Measurements from ENCODE around the gene SCAF11.
A peak's percentile ranks its signal among the peaks of the same experiment; 100 is the strongest.

DNA sequence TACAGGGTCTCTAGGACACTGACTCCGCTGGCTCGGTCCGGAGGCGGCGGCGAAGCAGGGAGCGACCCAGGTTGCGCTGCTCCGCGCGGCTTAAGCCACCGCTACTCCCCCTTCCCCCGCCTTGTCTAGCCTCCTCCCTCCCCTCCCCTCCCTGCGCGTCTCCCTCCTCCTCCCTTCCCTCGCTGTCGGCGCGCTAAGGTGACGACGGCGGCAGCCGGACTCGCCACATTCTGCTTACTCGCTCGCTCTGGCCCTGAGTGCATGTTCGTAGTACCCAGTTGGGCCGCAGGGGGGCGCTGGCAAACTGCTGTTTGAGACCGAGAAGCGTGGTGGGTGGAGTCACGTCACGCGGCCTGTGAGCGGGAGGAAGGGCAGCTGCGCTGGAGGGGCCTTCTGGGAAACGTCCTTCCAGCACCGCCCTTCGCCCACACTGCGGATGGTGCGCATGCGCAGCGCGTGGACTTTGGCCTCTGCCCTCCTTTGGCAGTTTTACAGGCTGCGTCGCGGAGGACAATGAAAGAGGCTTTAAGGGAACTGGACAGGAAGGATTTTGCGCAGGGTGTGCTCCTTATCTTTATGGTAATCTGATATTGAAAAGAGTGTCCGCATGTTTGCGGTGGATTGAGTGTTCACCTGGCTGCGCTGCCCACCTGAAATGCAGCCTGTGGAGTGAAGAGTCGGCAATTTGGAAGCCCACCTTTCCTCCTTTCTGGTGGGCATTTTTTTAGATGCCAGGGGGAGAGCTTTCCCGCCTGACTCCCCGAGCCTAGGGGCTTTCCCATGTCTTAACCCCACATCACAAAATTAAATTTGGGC lies at the start of gene SCAF11:
- TF ChIP-seq, protein P1, sequence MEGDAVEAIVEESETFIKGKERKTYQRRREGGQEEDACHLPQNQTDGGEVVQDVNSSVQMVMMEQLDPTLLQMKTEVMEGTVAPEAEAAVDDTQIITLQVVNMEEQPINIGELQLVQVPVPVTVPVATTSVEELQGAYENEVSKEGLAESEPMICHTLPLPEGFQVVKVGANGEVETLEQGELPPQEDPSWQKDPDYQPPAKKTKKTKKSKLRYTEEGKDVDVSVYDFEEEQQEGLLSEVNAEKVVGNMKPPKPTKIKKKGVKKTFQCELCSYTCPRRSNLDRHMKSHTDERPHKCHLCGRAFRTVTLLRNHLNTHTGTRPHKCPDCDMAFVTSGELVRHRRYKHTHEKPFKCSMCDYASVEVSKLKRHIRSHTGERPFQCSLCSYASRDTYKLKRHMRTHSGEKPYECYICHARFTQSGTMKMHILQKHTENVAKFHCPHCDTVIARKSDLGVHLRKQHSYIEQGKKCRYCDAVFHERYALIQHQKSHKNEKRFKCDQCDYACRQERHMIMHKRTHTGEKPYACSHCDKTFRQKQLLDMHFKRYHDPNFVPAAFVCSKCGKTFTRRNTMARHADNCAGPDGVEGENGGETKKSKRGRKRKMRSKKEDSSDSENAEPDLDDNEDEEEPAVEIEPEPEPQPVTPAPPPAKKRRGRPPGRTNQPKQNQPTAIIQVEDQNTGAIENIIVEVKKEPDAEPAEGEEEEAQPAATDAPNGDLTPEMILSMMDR (IDR thresholded peaks at IDR 0.05; ENCODE audit: poor library complexity, severe bottlenecking): peak; percentile 99
- peak; percentile 78 for TF ChIP-seq POLR2AphosphoS5 (IDR thresholded peaks at IDR 0.05)

Measured in neural cell (in vitro differentiated cells).